Vagina (tissue), 2 donors: Measurements from ENCODE around the gene ARCN1. TPM values are rescaled to one million over a fixed set of nuclear protein-coding genes. Genes with fewer than 3 reads are reported as not detected.

Experiments used
- DNase-seq, 2 donors: peaks; one replicate each; pipeline ENCODE4 v3.0.0-alpha.2; 2017; ENCODE audit errors: extremely low spot score in 2 of 2
- H3K27ac ChIP-seq: fragments of 200-600 bp; sonication (generic); one replicate; pipeline ENCODE4 v1.5.1; 2019
- H3K27me3 ChIP-seq: fragments of 200-600 bp; sonication (generic); one replicate; pipeline ENCODE4 v1.5.1; 2019
- H3K36me3 ChIP-seq, 2 donors: fragments of 200-600 bp; sonication (generic); one replicate each; pipeline ENCODE4 v1.5.1; 2017 to 2019
- H3K4me1 ChIP-seq: fragments of 200-600 bp; sonication (generic); one replicate; pipeline ENCODE4 v1.5.1; 2019
- H3K4me3 ChIP-seq, 2 donors: fragments of 200-600 bp; sonication (generic); 1 replicate in 1 of 2; 2 replicates in 1 of 2; pipeline ENCODE4 v1.5.1; 2016 to 2019
- H3K9me3 ChIP-seq: fragments of 200-600 bp; sonication (generic); one replicate; pipeline ENCODE4 v1.5.1; 2019
- POLR2A ChIP-seq, 2 donors: fragments of 450-650 bp; IDR thresholded peaks; one replicate each; pipeline ENCODE4 v1.6.1; 2017; ENCODE audit warnings: antibody characterized with exemption in 2 of 2, mild to moderate bottlenecking in 2 of 2, moderate library complexity in 2 of 2
- POLR2AphosphoS5 ChIP-seq, 2 donors: sonication (generic); formaldehyde crosslinking; IDR thresholded peaks; one replicate each; pipeline ENCODE4 v1.9.0; 2017; ENCODE audit warnings: antibody characterized with exemption in 2 of 2, mild to moderate bottlenecking in 2 of 2, low read depth in 1 of 2; ENCODE audit not compliant: insufficient read depth in 1 of 2
- intact Hi-C: fragments of 100-400 bp; cut with DNase I; formaldehyde crosslinking; loops from one replicate; pipeline ENCODE4 v1.15.1; 2023
- total RNA-seq: library from RNA; depleted of rRNA; stranded (reverse); fragments of >200 nt; gene quantifications from one replicate; pipeline ENCODE4 v1.2.3, GENCODE V29; 2016
- TF ChIP-seq, protein P1 (sequence below), 3 experiments: fragments of 450-650 bp in 2 of 3; fragments of 200-600 bp in 1 of 3; sonication (generic) in 1 of 3; IDR thresholded peaks; one replicate each; pipeline ENCODE4 v1.5.1; 2017 to 2019; ENCODE audit warnings: antibody characterized with exemption in 3 of 3, mild to moderate bottlenecking in 2 of 3, moderate library complexity in 2 of 3

Gene ARCN1
- total RNA-seq, 1 donor from 2014 or later, result 78.6 TPM

DNA sequence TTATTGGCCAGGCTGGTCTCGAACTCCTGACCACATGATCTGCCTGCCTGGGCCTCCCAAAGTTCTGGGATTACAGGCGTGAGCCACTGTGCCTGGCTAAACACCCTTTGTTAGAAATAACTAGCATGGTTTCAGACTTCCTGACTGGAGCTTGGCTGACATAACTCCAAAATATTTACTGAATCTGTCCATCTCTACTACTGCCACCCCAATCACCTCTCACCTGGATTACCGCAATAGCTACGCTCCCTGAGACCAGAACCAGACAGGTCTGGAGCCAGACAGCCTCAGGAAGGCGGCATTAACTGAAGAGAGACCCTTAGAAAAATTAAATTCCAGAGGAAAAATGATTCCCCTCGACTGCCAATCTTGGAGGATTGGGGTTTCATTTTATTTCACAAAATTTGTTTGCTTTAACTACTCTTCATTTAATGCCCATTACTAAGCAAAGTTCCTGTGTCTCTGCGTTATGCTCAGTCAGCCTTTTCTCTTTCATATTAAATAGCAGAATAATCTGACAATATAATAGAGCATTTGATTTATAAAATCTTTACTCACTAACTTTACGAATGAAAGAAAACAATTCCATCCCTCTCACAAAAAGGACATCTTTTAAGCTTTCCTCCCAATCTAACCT lies 28.1 kb upstream of the ARCN1 start:
- Histone ChIP-seq H3K4me3 (no peak overlapping the region), H3K9me3 (no peaks in the 10 kb centered on the region), H3K4me1 (no peaks in the 10 kb centered on the region), H3K27me3 (no peaks in the 10 kb centered on the region), H3K27ac (no peak overlapping the region), H3K36me3 (peaks cover 0 to 22% of the 10 kb centered on the region in 2 donors)
- DNase-seq, result no peak
- TF ChIP-seq, protein P1, sequence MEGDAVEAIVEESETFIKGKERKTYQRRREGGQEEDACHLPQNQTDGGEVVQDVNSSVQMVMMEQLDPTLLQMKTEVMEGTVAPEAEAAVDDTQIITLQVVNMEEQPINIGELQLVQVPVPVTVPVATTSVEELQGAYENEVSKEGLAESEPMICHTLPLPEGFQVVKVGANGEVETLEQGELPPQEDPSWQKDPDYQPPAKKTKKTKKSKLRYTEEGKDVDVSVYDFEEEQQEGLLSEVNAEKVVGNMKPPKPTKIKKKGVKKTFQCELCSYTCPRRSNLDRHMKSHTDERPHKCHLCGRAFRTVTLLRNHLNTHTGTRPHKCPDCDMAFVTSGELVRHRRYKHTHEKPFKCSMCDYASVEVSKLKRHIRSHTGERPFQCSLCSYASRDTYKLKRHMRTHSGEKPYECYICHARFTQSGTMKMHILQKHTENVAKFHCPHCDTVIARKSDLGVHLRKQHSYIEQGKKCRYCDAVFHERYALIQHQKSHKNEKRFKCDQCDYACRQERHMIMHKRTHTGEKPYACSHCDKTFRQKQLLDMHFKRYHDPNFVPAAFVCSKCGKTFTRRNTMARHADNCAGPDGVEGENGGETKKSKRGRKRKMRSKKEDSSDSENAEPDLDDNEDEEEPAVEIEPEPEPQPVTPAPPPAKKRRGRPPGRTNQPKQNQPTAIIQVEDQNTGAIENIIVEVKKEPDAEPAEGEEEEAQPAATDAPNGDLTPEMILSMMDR (IDR thresholded peaks at IDR 0.05), result no peak
- TF ChIP-seq POLR2AphosphoS5 (IDR thresholded peaks at IDR 0.05; ENCODE audit: insufficient read depth in 1 of 2, low read depth in 1 of 2) (no peak), POLR2A (IDR thresholded peaks at IDR 0.05) (no peak)
- intact Hi-C loops, result no loop called here

DNA sequence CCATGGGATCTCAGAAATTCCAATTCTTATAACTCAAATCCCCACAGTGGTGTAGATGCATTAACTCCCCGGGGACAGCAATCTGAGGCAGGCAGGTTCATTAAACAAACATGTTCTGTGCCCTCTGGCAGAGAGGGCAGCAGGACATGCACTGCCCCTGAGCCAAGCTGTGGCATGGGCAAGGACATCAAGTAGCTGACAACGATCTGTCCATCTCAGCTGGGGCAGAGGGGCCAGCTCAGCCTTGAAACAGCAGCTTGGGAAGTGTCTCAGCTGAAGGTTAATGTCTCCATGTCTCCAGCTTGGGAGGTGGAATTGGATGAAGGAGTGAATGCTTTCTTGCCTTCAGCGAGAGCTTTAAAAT lies 27.6 kb upstream of the ARCN1 start:
- TF ChIP-seq, protein P1 (IDR thresholded peaks at IDR 0.05), result no peak
- TF ChIP-seq POLR2AphosphoS5 (IDR thresholded peaks at IDR 0.05; ENCODE audit: insufficient read depth in 1 of 2, low read depth in 1 of 2), result no peak
- no peak for TF ChIP-seq POLR2A (IDR thresholded peaks at IDR 0.05)
- intact Hi-C loops, result no loop called here
- no peak for DNase-seq
- no peak overlapping the region for H3K27ac ChIP-seq
- no peaks in the 10 kb centered on the region for H3K4me1 ChIP-seq
- no peaks in the 10 kb centered on the region for H3K9me3 ChIP-seq
- no peaks in the 10 kb centered on the region for H3K27me3 ChIP-seq
- H3K4me3 ChIP-seq, result no peak overlapping the region
- peaks cover 0 to 22% of the 10 kb centered on the region in 2 donors for H3K36me3 ChIP-seq

DNA sequence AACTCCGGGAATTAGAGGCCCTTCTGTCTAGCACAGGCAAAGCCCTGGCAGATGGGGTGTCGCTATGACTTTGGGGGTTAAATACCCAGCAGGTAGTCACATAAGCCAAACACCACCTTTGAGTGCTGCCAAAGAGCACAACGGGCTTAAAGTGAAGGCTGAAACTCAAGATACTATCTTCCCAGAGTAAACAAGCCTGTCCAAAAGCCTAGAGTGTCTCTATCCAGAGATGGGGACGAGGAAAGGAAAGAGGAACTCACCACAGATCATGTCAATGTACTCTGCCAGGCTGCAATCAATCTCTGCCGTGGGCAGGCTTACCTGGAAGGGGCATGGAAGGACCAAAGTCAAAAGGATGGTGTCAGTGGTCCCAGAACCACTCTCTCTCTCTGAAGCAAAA lies 26.7 kb upstream of the ARCN1 start:
- no peaks in the 10 kb centered on the region for H3K27me3 ChIP-seq
- H3K4me3 ChIP-seq, result no peak overlapping the region
- no peaks in the 10 kb centered on the region for H3K4me1 ChIP-seq
- intact Hi-C loops, result no loop called here
- no peak overlapping the region for H3K27ac ChIP-seq
- H3K36me3 ChIP-seq, result peaks cover 0 to 22% of the 10 kb centered on the region in 2 donors
- DNase-seq, result no peak
- no peak for TF ChIP-seq POLR2AphosphoS5 (IDR thresholded peaks at IDR 0.05; ENCODE audit: insufficient read depth in 1 of 2, low read depth in 1 of 2)
- TF ChIP-seq, protein P1 (IDR thresholded peaks at IDR 0.05), result no peak
- TF ChIP-seq POLR2A (IDR thresholded peaks at IDR 0.05), result no peak
- no peaks in the 10 kb centered on the region for H3K9me3 ChIP-seq

DNA sequence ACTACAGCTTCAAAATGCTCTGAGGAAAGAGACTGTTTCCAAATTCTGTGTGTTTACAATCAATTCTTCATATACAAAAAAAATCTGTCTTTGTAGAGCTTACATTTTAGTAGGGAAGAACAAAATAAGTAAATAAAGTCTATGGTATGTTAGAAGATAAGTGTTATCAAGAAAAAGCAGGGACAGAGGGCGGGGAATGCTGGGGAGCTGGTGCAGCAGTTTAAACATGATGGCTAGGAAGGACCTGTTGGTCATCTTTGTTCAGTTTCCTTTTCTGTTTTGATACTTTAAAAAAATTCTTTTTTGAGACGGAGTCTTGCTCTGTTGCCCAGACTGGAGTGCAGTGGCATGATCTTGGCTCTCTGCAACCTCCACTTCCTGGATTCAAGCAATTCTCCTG lies 25.1 kb upstream of the ARCN1 start:
- no peak for DNase-seq
- H3K9me3 ChIP-seq, result no peaks in the 10 kb centered on the region
- H3K36me3 ChIP-seq, result peaks cover 0 to 38% of the 10 kb centered on the region in 2 donors
- intact Hi-C loops, result no loop called here
- no peak overlapping the region for H3K4me3 ChIP-seq
- no peak overlapping the region for H3K27ac ChIP-seq
- TF ChIP-seq, protein P1 (IDR thresholded peaks at IDR 0.05), result no peak
- TF ChIP-seq POLR2AphosphoS5 (IDR thresholded peaks at IDR 0.05; ENCODE audit: insufficient read depth in 1 of 2, low read depth in 1 of 2) (no peak), POLR2A (IDR thresholded peaks at IDR 0.05) (no peak)
- H3K27me3 ChIP-seq, result no peaks in the 10 kb centered on the region
- H3K4me1 ChIP-seq, result no peaks in the 10 kb centered on the region

DNA sequence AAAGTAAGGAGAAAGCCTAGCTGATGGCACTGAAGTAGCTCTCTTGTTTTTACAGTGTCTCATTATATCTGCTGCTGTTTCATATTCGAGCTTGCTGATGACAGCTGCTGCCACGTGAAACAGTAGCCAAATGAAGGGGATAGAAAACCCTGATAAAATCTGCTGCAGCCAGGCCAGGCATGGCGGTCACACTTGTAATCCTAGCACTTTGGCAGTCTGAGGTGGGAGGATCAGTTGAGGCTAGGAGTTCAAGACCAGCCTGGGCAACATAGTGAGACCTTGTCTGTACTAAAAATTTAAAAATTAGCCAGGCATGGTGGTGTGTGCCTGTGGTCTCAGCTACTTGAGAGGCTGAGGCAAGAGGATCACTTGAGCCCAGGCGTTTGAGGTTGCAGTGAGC lies 19.9 kb upstream of the ARCN1 start:
- Histone ChIP-seq H3K9me3 (no peaks in the 10 kb centered on the region), H3K27me3 (no peaks in the 10 kb centered on the region), H3K36me3 (peaks cover 0 to 40% of the 10 kb centered on the region in 2 donors), H3K27ac (no peak overlapping the region), H3K4me1 (no peaks in the 10 kb centered on the region), H3K4me3 (no peak overlapping the region)
- intact Hi-C loops, result no loop called here
- TF ChIP-seq, protein P1 (IDR thresholded peaks at IDR 0.05), result no peak
- TF ChIP-seq POLR2AphosphoS5 (IDR thresholded peaks at IDR 0.05; ENCODE audit: insufficient read depth in 1 of 2, low read depth in 1 of 2), result no peak
- no peak for TF ChIP-seq POLR2A (IDR thresholded peaks at IDR 0.05)
- no peak for DNase-seq
